ENCODE data around the gene SPAG6.
"Not testable (repeated sequence)": the region's sequence is repeated elsewhere in the genome, so short reads cannot be mapped to it uniquely, and the experiment has no call there.

SPAG6 gene

DNA sequence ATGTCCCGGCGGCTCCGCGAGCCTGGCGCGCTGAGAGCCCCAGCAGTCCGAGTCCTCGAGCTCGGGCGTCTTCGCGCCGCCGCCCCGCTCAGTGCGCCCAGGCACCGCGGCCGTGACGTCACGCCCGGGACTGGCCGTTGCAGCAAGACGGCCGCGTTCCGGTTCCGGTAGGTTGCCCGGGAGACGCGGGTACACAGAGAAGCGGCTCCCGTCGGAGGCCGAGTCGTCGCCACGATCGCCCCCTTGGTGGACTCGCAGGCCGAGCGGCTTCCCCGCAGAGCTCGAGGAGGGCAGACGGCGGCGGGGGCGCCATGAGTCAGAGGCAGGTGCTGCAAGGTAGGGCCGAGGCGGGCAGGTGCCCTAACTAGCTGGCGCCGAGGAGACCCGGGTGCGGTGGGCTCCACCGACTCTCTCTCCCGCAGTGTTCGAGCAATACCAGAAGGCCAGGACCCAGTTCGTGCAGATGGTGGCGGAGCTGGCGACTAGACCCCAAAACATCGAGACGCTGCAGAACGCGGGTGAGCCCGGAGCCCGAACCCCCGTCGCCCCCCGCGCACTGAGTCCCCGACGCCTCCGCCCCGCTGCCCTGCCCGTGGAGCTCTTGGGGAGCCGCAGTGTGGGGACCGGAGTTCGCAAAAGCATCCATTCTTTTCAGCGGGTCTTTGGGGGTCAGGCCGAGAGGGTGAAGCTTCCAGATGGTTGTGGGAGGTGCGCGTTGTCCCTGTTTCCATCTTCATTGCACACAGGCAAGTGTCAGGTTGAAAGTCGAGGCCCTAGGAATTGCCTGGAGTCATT lies at the start of gene SPAG6:
SPAG6 (plus strand) TSS at position 196 of the 795 bp plus-strand sequence; CDS start at position 312, 116 bp downstream.
- peak within 1 kb of the TSS; percentile 79 for H3K27ac Mint-ChIP-seq
- H3K27me3 Mint-ChIP-seq: peaks cover 47% of the 10 kb centered on the region

DNA sequence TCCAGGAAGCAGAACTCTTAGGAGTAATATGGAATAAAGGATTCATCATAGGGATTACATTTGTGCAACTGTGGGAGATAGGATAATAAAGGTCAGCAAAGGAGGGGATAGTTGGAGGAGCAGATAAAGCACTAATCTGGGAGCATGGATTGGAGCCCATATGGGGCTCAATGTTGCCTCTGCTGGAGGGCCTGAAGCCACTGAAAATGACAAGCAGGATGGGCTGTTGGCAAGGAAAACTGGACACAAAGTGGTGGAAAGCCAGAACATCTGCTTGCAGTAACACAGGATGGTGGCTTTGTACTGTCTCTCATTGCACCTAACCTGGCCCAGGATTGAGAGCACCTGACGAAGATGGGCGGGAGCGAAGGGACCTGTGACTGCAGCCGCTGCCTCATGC lies 44.1 kb upstream of the SPAG6 start:
- no peaks in the 10 kb centered on the region for H3K9me3 Mint-ChIP-seq
- peaks cover 9% of the 10 kb centered on the region for H3K27me3 Mint-ChIP-seq
- H3K36me3 Mint-ChIP-seq: no peaks in the 10 kb centered on the region
- no peak overlapping the region for H3K27ac Mint-ChIP-seq
- no peaks in the 10 kb centered on the region for H3K4me1 Mint-ChIP-seq
- H3K4me3 Mint-ChIP-seq: no peak overlapping the region

More for the DNA sequence above, at the start of gene SPAG6:
- H3K9me3 Mint-ChIP-seq: peaks cover 14% of the 10 kb centered on the region
- peaks cover 2% of the 10 kb centered on the region for H3K36me3 Mint-ChIP-seq
- no peaks in the 10 kb centered on the region for H3K4me1 Mint-ChIP-seq
- H3K4me3 Mint-ChIP-seq: peak within 1 kb of the TSS; percentile 36

- Mint-ChIP-seq H3K4me1 (no peaks in the 10 kb centered on the region), H3K9me3 (no peaks in the 10 kb centered on the region), H3K27ac (no peak overlapping the region), H3K27me3 (peaks cover 10% of the 10 kb centered on the region), H3K36me3 (no peaks in the 10 kb centered on the region), H3K4me3 (no peak overlapping the region)
These were observed 41.8 kb upstream of the SPAG6 start for GRCh38 chr10:22303461-22303860.

GRCh38 chr10:22305721-22306120 lies 39.6 kb upstream of the SPAG6 start:
- Mint-ChIP-seq H3K27me3 (peaks cover 8% of the 10 kb centered on the region), H3K4me1 (peaks cover 6% of the 10 kb centered on the region), H3K4me3 (no peak overlapping the region), H3K9me3 (no peaks in the 10 kb centered on the region), H3K36me3 (no peaks in the 10 kb centered on the region), H3K27ac (no peak overlapping the region)

GRCh38 chr10:22308390-22308789 lies 36.9 kb upstream of the SPAG6 start:
- Mint-ChIP-seq H3K9me3 (no peaks in the 10 kb centered on the region), H3K4me3 (no peak overlapping the region), H3K4me1 (peaks cover 6% of the 10 kb centered on the region), H3K27ac (no peak overlapping the region), H3K36me3 (no peaks in the 10 kb centered on the region), H3K27me3 (peaks cover 10% of the 10 kb centered on the region)

DNA sequence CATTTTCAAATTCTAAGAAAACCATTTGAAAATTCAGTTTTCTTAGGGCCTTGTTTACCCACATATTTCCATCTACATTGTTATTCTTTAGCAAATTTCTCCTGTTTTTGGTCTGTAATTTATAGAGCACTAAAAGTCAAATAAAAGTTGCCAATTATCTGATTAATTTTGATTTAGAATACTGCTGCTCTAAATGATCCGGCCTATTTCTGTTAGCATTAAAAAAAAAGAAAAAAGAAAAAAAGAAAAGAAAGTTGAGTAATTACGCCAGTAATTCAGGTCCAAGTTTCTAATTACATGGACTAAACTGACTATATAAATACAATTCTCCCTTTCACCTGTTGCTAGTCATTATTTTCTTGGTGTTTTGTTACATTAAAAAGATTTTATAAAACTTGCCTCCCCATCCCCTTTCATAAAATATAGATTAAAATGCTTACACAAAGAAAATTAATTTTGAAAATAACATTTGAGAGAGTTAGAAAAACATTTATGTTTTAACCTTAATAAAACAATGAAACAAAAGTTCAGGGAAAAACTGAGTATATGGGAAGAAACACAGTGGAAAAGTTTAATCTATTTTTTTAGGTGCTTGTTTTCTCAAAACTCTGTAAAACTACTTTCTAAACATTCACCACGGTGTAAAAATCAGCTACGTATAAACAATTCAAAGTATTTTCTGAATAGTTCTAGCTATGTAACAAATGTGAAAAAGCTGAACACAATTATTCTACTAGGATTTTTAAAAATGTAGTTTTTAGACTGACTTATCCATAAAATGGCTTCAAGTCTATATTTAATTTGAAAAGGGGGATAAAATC lies 35.9 kb upstream of the SPAG6 start:
- Mint-ChIP-seq H3K4me1 (peaks cover 6% of the 10 kb centered on the region), H3K4me3 (no peak overlapping the region), H3K27ac (no peak overlapping the region), H3K36me3 (no peaks in the 10 kb centered on the region), H3K27me3 (peaks cover 10% of the 10 kb centered on the region), H3K9me3 (no peaks in the 10 kb centered on the region)

GRCh38 chr10:22310012-22310411 lies 35.3 kb upstream of the SPAG6 start:
- H3K27ac Mint-ChIP-seq, H3K27me3 Mint-ChIP-seq, H3K36me3 Mint-ChIP-seq, H3K9me3 Mint-ChIP-seq, H3K4me3 Mint-ChIP-seq: not testable (repeated sequence)
- H3K4me1 Mint-ChIP-seq: peaks cover 12% of the 10 kb centered on the region

- Mint-ChIP-seq H3K4me1 (peaks cover 20% of the 10 kb centered on the region), H3K36me3 (no peaks in the 10 kb centered on the region), H3K27ac (peak overlapping the region; percentile 6), H3K9me3 (no peaks in the 10 kb centered on the region), H3K27me3 (peaks cover 7% of the 10 kb centered on the region), H3K4me3 (no peak overlapping the region)
These were observed 34.4 kb upstream of the SPAG6 start for GRCh38 chr10:22310928-22311327.

GRCh38 chr10:22314852-22315251 lies 30.4 kb upstream of the SPAG6 start:
- Mint-ChIP-seq H3K27ac (no peak overlapping the region), H3K9me3 (no peaks in the 10 kb centered on the region), H3K4me3 (peak overlapping the region; percentile 90), H3K27me3 (peaks cover 6% of the 10 kb centered on the region), H3K4me1 (peaks cover 38% of the 10 kb centered on the region), H3K36me3 (no peaks in the 10 kb centered on the region)

DNA sequence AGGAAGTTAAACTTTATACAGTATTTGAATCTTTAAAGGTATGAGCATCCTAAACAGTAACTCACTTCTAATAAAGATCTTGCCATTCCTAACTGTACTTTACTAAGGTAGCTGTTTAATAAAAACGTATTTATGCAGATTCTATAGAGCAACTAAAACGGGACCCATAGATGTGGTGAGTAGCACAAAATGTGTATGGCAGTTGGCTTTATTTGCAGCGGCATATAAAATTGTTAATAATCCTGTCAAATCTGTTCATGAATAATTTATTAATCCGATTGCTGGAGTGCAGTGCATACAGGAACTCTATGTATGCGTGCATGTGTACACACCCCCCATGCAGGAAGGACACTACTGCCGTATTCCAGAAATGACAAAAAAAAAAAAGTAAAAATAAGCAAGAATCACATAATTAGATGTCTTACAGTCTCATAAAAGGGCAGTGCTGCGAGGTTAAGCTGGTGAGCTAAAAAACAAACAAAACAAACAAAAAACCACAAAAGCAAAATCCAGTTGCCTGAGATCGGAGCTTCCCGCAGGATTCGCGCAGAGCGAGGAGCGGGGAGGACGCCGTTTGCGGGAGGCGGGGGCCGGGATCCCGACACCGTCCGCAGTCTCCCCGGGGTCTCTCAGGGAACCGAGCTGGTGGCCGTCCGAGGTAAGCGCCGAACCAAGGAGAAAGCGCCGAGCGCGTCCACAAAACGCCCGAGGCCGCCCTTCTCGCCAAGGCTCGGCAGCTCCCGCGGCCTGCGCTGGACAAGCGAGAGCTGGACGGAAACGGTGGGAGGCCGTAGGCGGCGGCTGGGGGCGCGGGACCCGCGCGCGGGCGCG lies 29.6 kb upstream of the SPAG6 start:
- Mint-ChIP-seq H3K4me3 (peak overlapping the region; percentile 90), H3K4me1 (peaks cover 42% of the 10 kb centered on the region), H3K36me3 (peaks cover 4% of the 10 kb centered on the region), H3K9me3 (no peaks in the 10 kb centered on the region), H3K27me3 (peaks cover 9% of the 10 kb centered on the region), H3K27ac (peak overlapping the region; percentile 97)

GRCh38 chr10:22316286-22317075 lies 28.8 kb upstream of the SPAG6 start, which contains the start of gene COMMD3:
Gene COMMD3, plus strand, starts transcription at chr10:22316388. Its CDS starts 30 bp downstream, at chr10:22316418.
- Mint-ChIP-seq H3K27ac (peak within 1 kb of the TSS; percentile 97), H3K9me3 (no peaks in the 10 kb centered on the region), H3K27me3 (peaks cover 9% of the 10 kb centered on the region)

DNA sequence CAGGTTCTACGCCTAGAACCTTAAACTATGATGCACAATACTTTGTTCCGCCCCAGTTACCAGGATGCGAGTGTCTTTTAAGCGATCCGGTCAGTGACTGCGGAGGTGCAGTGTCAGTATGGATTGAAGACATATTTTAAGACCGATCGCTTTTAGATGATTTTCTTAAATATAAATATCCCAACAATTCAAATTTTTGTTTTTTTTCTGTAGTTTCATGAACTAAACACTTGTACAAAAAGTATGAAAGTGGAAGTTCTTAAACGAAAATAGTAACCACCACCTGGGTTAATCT lies 28.3 kb upstream of the SPAG6 start:
- peak overlapping the region; percentile 91 for H3K4me3 Mint-ChIP-seq
- H3K4me1 Mint-ChIP-seq: peaks cover 42% of the 10 kb centered on the region
- peak overlapping the region; percentile 94 for H3K27ac Mint-ChIP-seq
- H3K27me3 Mint-ChIP-seq: peaks cover 9% of the 10 kb centered on the region
- peaks cover 4% of the 10 kb centered on the region for H3K36me3 Mint-ChIP-seq
- no peaks in the 10 kb centered on the region for H3K9me3 Mint-ChIP-seq

More at GRCh38 chr10:22316286-22317075, 28.8 kb upstream of the SPAG6 start, which contains the start of gene COMMD3:
- H3K4me1 Mint-ChIP-seq: peaks cover 42% of the 10 kb centered on the region
- peaks cover 4% of the 10 kb centered on the region for H3K36me3 Mint-ChIP-seq
- H3K4me3 Mint-ChIP-seq: peak within 1 kb of the TSS; percentile 91

- Mint-ChIP-seq H3K4me3 (peak overlapping the region; percentile 91), H3K36me3 (peaks cover 4% of the 10 kb centered on the region), H3K27ac (peak overlapping the region; percentile 79), H3K27me3 (peaks cover 16% of the 10 kb centered on the region), H3K9me3 (no peaks in the 10 kb centered on the region), H3K4me1 (peaks cover 48% of the 10 kb centered on the region)
These were observed 27.3 kb upstream of the SPAG6 start for GRCh38 chr10:22317771-22318565.

DNA sequence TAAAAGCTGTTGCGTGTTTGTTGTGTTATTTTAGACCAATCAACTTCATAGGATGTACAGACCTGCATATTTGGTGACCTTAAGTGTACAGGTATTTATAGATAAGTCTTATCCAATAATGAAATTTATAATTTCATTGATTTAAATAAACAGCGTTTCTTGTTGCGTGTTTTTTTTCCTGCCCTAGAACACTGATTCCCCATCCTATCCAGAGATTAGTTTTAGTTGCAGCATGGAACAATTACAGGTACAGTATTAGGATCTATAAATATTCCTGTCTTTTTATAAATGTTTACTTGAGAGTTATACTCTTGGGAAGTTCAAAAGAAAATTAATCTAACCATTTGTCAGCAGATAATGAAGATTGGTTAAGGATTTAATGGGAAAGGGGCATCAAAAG lies 26.5 kb upstream of the SPAG6 start:
- Mint-ChIP-seq H3K36me3 (peaks cover 4% of the 10 kb centered on the region), H3K27me3 (peaks cover 17% of the 10 kb centered on the region), H3K27ac (peak overlapping the region; percentile 74), H3K4me3 (peak overlapping the region; percentile 68), H3K9me3 (no peaks in the 10 kb centered on the region), H3K4me1 (peaks cover 56% of the 10 kb centered on the region)

Data from activated naive CD4-positive, alpha-beta T cell treated with anti-CD3 and anti-CD28 coated beads, Interleukin-2, amount 50 U/mL, for 24 hours (primary cell).